Loucy (cell line): ENCODE measurements around the gene OR6S1.
"Not testable (repeated sequence)": the region's sequence is repeated elsewhere in the genome, so short reads cannot be mapped to it uniquely, and the experiment has no call there.

ENCODE experiments used
- H2AFZ ChIP-seq: fragments of 200-600 bp; sonication (generic); 2 replicates; pipeline ENCODE4 v1.6.0; 2016; ENCODE audit warnings: antibody characterized with exemption, mild to moderate bottlenecking, low read length, moderate library complexity
- H3F3A ChIP-seq: fragments of 200-600 bp; 2 replicates; pipeline ENCODE4 v1.6.0; 2016; ENCODE audit warnings: antibody characterized with exemption, low read depth, mild to moderate bottlenecking
- H3K27me3 ChIP-seq: fragments of 200-600 bp; sonication (generic); 2 replicates; pipeline ENCODE4 v1.6.1; 2014; ENCODE audit warnings: low read length, mild to moderate bottlenecking; ENCODE audit not compliant: insufficient read depth, poor library complexity, severe bottlenecking
- H3K36me3 ChIP-seq: fragments of 200-600 bp; sonication (generic); 2 replicates; pipeline ENCODE4 v1.6.1; 2016; ENCODE audit warnings: low read length; ENCODE audit not compliant: insufficient read depth
- H3K4me1 ChIP-seq: fragments of 200-600 bp; sonication (generic); 2 replicates; pipeline ENCODE4 v1.5.1; 2014; ENCODE audit warnings: low read length, mild to moderate bottlenecking; ENCODE audit not compliant: insufficient read depth, poor library complexity, severe bottlenecking
- H3K4me2 ChIP-seq: fragments of 200-600 bp; sonication (generic); 2 replicates; pipeline ENCODE4 v1.6.0; 2014; ENCODE audit warnings: antibody characterized with exemption, low read length, low read depth, mild to moderate bottlenecking; ENCODE audit not compliant: poor library complexity, severe bottlenecking
- H3K4me3 ChIP-seq: fragments of 200-600 bp; sonication (generic); 2 replicates; pipeline ENCODE4 v1.5.1; 2014; ENCODE audit warnings: low read length, mild to moderate bottlenecking, mixed read lengths; ENCODE audit not compliant: poor library complexity, severe bottlenecking
- H3K79me2 ChIP-seq: fragments of 200-600 bp; sonication (generic); 2 replicates; pipeline ENCODE4 v1.6.1; 2014; ENCODE audit warnings: low read length; ENCODE audit not compliant: insufficient read depth
- H3K9ac ChIP-seq: fragments of 200-600 bp; sonication (generic); 2 replicates; pipeline ENCODE4 v1.6.0; 2014; ENCODE audit warnings: mild to moderate bottlenecking, low read depth, low read length, moderate library complexity; ENCODE audit not compliant: poor library complexity, severe bottlenecking
- H3K9me2 ChIP-seq: fragments of 200-600 bp; sonication (generic); replicated peaks from 2 replicates; pipeline ENCODE4 v1.6.1; 2016; ENCODE audit warnings: low read depth, low read length, mixed read lengths
- H3K9me3 ChIP-seq: fragments of 200-600 bp; sonication (generic); 2 replicates; pipeline ENCODE4 v1.6.1; 2014; ENCODE audit warnings: mild to moderate bottlenecking, antibody characterized with exemption, low read length, low read depth; ENCODE audit not compliant: insufficient read depth
- H4K20me1 ChIP-seq: fragments of 200-600 bp; sonication (generic); 2 replicates; pipeline ENCODE4 v1.6.0; 2014; ENCODE audit warnings: antibody characterized with exemption, low read length, mild to moderate bottlenecking; ENCODE audit not compliant: insufficient read depth, poor library complexity, severe bottlenecking
- EZH2phosphoT487 ChIP-seq: fragments of 200-600 bp; IDR thresholded peaks from 2 replicates; pipeline ENCODE4 v1.6.1; 2018; ENCODE audit warnings: antibody characterized with exemption, mild to moderate bottlenecking, moderate library complexity, borderline replicate concordance
- TF ChIP-seq, protein P1 (sequence below): fragments of 200-600 bp; sonication (generic); conservative IDR thresholded peaks from 2 replicates; pipeline ENCODE4 v1.5.1; 2014; ENCODE audit warnings: mild to moderate bottlenecking, antibody characterized with exemption, low read length

OR6S1 gene

DNA sequence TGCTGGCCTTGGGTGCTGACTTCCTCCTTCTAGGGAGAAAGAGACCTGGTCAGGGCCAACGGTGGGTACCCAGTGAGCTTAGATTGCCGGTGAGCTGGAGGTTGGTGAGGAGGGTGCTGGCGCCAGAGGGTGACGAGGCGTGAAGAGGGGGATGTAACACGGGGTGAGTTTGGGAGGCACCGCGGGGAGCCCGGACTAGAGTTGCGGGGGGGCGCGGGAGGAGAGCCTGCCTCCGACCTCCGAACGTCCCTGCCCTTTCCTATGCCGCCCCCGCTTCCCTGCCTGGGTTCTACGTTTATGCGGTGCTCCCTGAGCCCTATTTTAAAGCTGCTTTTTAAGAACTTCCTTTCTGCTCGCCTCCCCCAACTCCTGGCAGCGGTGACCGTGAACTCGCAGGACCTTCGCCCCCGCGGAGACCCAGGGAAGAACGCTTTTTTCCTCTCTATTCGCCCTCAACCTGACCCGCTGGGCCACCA, 18.6 kb downstream of the OR6S1 start:
- H3K9me3 ChIP-seq, result no peaks in the 10 kb centered on the region
- no peak overlapping the region for H3K4me2 ChIP-seq
- no peaks in the 10 kb centered on the region for H3K36me3 ChIP-seq
- H3F3A ChIP-seq, result no peaks in the 10 kb centered on the region
- H3K9ac ChIP-seq, result no peak overlapping the region
- no peaks in the 10 kb centered on the region for H3K27me3 ChIP-seq
- peaks cover 14% of the 10 kb centered on the region for H3K4me1 ChIP-seq
- no peak overlapping the region for H2AFZ ChIP-seq
- no peaks in the 10 kb centered on the region for H4K20me1 ChIP-seq
- no peak overlapping the region for H3K4me3 ChIP-seq
- TF ChIP-seq EZH2phosphoT487, result no peak
- TF ChIP-seq, protein P1, sequence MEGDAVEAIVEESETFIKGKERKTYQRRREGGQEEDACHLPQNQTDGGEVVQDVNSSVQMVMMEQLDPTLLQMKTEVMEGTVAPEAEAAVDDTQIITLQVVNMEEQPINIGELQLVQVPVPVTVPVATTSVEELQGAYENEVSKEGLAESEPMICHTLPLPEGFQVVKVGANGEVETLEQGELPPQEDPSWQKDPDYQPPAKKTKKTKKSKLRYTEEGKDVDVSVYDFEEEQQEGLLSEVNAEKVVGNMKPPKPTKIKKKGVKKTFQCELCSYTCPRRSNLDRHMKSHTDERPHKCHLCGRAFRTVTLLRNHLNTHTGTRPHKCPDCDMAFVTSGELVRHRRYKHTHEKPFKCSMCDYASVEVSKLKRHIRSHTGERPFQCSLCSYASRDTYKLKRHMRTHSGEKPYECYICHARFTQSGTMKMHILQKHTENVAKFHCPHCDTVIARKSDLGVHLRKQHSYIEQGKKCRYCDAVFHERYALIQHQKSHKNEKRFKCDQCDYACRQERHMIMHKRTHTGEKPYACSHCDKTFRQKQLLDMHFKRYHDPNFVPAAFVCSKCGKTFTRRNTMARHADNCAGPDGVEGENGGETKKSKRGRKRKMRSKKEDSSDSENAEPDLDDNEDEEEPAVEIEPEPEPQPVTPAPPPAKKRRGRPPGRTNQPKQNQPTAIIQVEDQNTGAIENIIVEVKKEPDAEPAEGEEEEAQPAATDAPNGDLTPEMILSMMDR, result no peak
- no peaks in the 10 kb centered on the region for H3K9me2 ChIP-seq
- no peaks in the 10 kb centered on the region for H3K79me2 ChIP-seq

DNA sequence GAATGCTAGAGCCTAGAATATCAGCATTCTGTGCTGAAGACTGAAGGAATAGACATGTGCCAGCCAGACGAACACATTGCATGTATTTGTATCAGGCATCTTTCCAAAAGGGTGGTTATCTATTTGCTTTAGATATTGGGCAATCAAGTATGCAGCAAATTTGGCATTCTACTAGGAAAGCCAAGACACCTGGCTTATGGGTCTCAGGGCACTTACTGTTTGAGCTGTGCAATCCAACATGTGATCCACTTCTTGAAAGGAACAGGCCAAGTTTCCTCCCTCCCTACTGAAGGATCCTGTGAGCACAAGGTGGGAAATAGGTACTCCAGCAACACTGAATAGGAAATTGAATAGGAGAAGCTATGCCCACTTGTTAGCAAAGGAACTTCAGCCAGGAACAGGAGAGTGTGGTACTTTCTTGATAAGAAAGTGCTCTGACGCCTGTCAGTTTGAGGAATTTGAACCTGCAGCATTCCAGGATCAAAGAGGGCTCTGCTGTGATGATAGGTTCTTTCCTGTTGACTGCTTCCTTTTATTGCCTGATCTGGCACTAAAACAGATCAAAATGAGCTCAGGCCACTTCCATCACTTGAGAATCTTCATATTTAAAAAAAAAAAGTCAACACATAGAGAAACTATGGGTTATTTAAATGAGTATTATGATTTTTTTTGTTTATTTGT, 20.6 kb downstream of the OR6S1 start:
- Histone ChIP-seq H3K4me3 (no peak overlapping the region), H3F3A (no peaks in the 10 kb centered on the region), H3K9me2 (no peaks in the 10 kb centered on the region), H2AFZ (no peak overlapping the region), H3K79me2 (no peaks in the 10 kb centered on the region), H4K20me1 (no peaks in the 10 kb centered on the region), H3K9ac (no peak overlapping the region), H3K27me3 (no peaks in the 10 kb centered on the region), H3K4me1 (peaks cover 22% of the 10 kb centered on the region), H3K9me3 (no peaks in the 10 kb centered on the region), H3K4me2 (no peak overlapping the region), H3K36me3 (no peaks in the 10 kb centered on the region)
- no peak for TF ChIP-seq EZH2phosphoT487
- TF ChIP-seq, protein P1, result no peak

DNA sequence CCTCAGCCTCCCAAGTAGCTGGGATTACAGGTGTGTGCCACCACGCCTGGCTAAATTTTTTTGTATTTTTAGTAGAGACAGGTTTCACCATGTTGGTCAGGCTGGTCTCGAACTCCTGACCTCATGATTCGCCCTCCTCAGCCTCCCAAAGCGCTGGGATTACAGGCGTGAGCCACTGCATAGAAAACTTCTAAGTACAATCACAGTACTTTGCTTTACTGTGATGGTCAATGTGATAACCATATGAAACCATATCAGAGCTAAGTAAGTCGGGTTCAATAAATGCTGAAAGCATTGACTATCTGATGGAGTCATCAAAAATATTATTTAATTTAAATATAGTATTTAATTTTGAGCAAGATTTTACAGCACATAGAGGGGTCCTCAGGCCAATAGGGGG, 21.8 kb downstream of the OR6S1 start:
- H3K79me2 ChIP-seq, H3K4me2 ChIP-seq, H2AFZ ChIP-seq, H4K20me1 ChIP-seq, H3F3A ChIP-seq, H3K36me3 ChIP-seq, H3K9ac ChIP-seq, H3K9me3 ChIP-seq, H3K9me2 ChIP-seq, H3K4me3 ChIP-seq, H3K27me3 ChIP-seq: not testable (repeated sequence)
- H3K4me1 ChIP-seq, result peaks cover 22% of the 10 kb centered on the region

DNA sequence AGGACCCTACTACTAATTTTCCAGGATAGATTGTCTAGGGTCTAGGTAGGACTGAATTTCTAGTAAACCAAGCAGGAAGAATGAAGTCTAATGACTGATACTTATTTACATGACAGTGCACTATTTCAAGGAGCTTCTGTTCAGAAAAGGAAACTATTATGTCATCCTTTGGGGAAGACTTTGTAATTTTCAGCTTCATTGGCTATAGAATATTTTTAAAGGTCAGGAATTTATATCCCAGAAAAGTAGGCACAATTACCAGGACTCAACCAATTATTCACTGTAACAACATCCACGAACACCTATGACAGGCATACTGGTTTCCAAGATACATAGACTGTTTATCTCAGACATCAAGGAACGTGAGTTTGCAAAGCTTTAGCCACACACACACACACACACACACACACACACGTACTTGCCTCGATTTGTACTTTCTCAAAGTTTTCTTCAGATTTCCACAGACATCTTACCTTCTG, 23.2 kb downstream of the OR6S1 start:
- no peaks in the 10 kb centered on the region for H3K79me2 ChIP-seq
- TF ChIP-seq, protein P1, result no peak
- TF ChIP-seq EZH2phosphoT487, result no peak
- H4K20me1 ChIP-seq, result no peaks in the 10 kb centered on the region
- H3K9me3 ChIP-seq, result no peaks in the 10 kb centered on the region
- H3K4me2 ChIP-seq, result peak overlapping the region; percentile 68
- H3K36me3 ChIP-seq, result no peaks in the 10 kb centered on the region
- H3K4me1 ChIP-seq, result peaks cover 17% of the 10 kb centered on the region
- peak overlapping the region; percentile 15 for H3K9ac ChIP-seq
- H3K9me2 ChIP-seq, result no peaks in the 10 kb centered on the region
- no peaks in the 10 kb centered on the region for H3F3A ChIP-seq
- H3K4me3 ChIP-seq, result peak overlapping the region; percentile 37
- no peaks in the 10 kb centered on the region for H3K27me3 ChIP-seq
- H2AFZ ChIP-seq, result peak overlapping the region; percentile 34; the same call in 1 of the 2 replicates
